SK-N-SH treated with all-trans-retinoic acid at 6 μM for 48 hours (cell line): ENCODE data around the gene CHRNG.

ENCODE experiments used
- ATAC-seq: fragments of 200-7000 bp; cut with Tn5 transposase; 3 replicates; pipeline ENCODE4 v1.9.1; 2020; ENCODE audit warnings: mild to moderate bottlenecking, moderate library complexity
- ARNTL ChIP-seq: fragments of 450-650 bp; formaldehyde crosslinking; IDR thresholded peaks from 2 replicates; pipeline ENCODE4 v1.5.0; 2020; ENCODE audit warnings: low read depth, mild to moderate bottlenecking, moderate library complexity, borderline replicate concordance
- BACH2 ChIP-seq: fragments of 250-450 bp; sonication (Bioruptor Pico); IDR thresholded peaks from 2 replicates; pipeline ENCODE4 v1.9.0; 2021; ENCODE audit warnings: mild to moderate bottlenecking, borderline replicate concordance
- CREB5 ChIP-seq: fragments of 250-450 bp; sonication (Bioruptor Pico); IDR thresholded peaks from 2 replicates; pipeline ENCODE4 v1.5.1; 2020; ENCODE audit warnings: low read depth, mild to moderate bottlenecking, moderate library complexity
- CSDC2 ChIP-seq: fragments of 250-450 bp; sonication (Bioruptor Pico); IDR thresholded peaks from 2 replicates; pipeline ENCODE4 v1.5.0; 2020; ENCODE audit warnings: mild to moderate bottlenecking, moderate library complexity
- ESRRG ChIP-seq: fragments of 250-450 bp; sonication (Bioruptor Pico); IDR thresholded peaks from 2 replicates; pipeline ENCODE4 v1.6.1; 2021; ENCODE audit warnings: mild to moderate bottlenecking
- GLIS3 ChIP-seq: fragments of 250-450 bp; sonication (Bioruptor Pico); IDR thresholded peaks from 2 replicates; pipeline ENCODE4 v1.5.0; 2020; ENCODE audit warnings: mild to moderate bottlenecking, moderate library complexity
- ISL1 ChIP-seq: fragments of 250-450 bp; sonication (Bioruptor Pico); IDR thresholded peaks from 2 replicates; pipeline ENCODE4 v2.1.2; 2022; ENCODE audit warnings: mild to moderate bottlenecking, moderate library complexity
- OSR1 ChIP-seq: fragments of 250-450 bp; sonication (Bioruptor Pico); IDR thresholded peaks from 2 replicates; pipeline ENCODE4 v1.8.0; 2022; ENCODE audit warnings: moderate library complexity, mild to moderate bottlenecking, inconsistent platforms
- PATZ1 ChIP-seq: fragments of 250-450 bp; sonication (Bioruptor Pico); IDR thresholded peaks from 2 replicates; pipeline ENCODE4 v1.8.0; 2020; ENCODE audit warnings: mild to moderate bottlenecking, moderate library complexity, borderline replicate concordance
- POU6F1 ChIP-seq: fragments of 250-450 bp; sonication (Bioruptor Pico); IDR thresholded peaks from 2 replicates; pipeline ENCODE4 v1.8.0; 2021; ENCODE audit warnings: low read depth, mild to moderate bottlenecking, moderate library complexity, borderline replicate concordance
- PPARA ChIP-seq: fragments of 250-450 bp; sonication (Bioruptor Pico); IDR thresholded peaks from 2 replicates; pipeline ENCODE4 v1.5.0; 2020; ENCODE audit warnings: mild to moderate bottlenecking, borderline replicate concordance
- SNAI2 ChIP-seq: fragments of 250-450 bp; sonication (Bioruptor Pico); IDR thresholded peaks from 2 replicates; pipeline ENCODE4 v1.5.0; 2020; ENCODE audit warnings: mild to moderate bottlenecking, moderate library complexity
- TCF4 ChIP-seq: fragments of 250-450 bp; sonication (Bioruptor Pico); IDR thresholded peaks from 2 replicates; pipeline ENCODE4 v1.8.0; 2021; ENCODE audit warnings: mild to moderate bottlenecking, moderate library complexity, borderline replicate concordance
- TOX ChIP-seq: fragments of 250-450 bp; sonication (Bioruptor Pico); IDR thresholded peaks from 2 replicates; pipeline ENCODE4 v1.8.0; 2021; ENCODE audit warnings: mild to moderate bottlenecking, moderate library complexity, borderline replicate concordance
- ZC3H10 ChIP-seq: fragments of 250-450 bp; sonication (Bioruptor Pico); IDR thresholded peaks from 2 replicates; pipeline ENCODE4 v1.5.1; 2021; ENCODE audit warnings: mild to moderate bottlenecking, moderate library complexity
- ZFP3 ChIP-seq: fragments of 250-450 bp; sonication (Bioruptor Pico); IDR thresholded peaks from 2 replicates; pipeline ENCODE4 v1.5.0; 2020; ENCODE audit warnings: mild to moderate bottlenecking, moderate library complexity
- ZFP30 ChIP-seq: fragments of 450-650 bp; formaldehyde crosslinking; IDR thresholded peaks from 2 replicates; pipeline ENCODE4 v1.5.0; 2022; ENCODE audit warnings: mild to moderate bottlenecking, moderate library complexity
- ZNF565 ChIP-seq: fragments of 450-650 bp; formaldehyde crosslinking; conservative IDR thresholded peaks from 2 replicates; pipeline ENCODE4 v1.5.0; 2020; ENCODE audit warnings: low read depth, mild to moderate bottlenecking, moderate library complexity
- ZNF70 ChIP-seq: fragments of 450-650 bp; formaldehyde crosslinking; IDR thresholded peaks from 2 replicates; pipeline ENCODE4 v1.5.0; 2020; ENCODE audit warnings: mild to moderate bottlenecking, moderate library complexity
- ZNF8 ChIP-seq: fragments of 450-650 bp; formaldehyde crosslinking; IDR thresholded peaks from 2 replicates; pipeline ENCODE4 v1.5.0; 2020; ENCODE audit warnings: mild to moderate bottlenecking, moderate library complexity

Gene CHRNG

GRCh38 chr2:232498452-232498851 is 41.0 kb upstream of the CHRNG start (continued):
- TF ChIP-seq CREB5: no peak

GRCh38 chr2:232501331-232501771 is 38.1 kb upstream of the CHRNG start:
- no peak for ATAC-seq

GRCh38 chr2:232501794-232502390 is 37.6 kb upstream of the CHRNG start:
- TF ChIP-seq ZFP30 (no peak), BACH2 (CRISPR knock-in tag) (no peak), ISL1 (no peak), ARNTL (no peak), SNAI2 (CRISPR knock-in tag) (no peak), ESRRG (CRISPR knock-in tag) (no peak), POU6F1 (CRISPR knock-in tag) (no peak), ZC3H10 (CRISPR knock-in tag) (no peak), ZNF8 (CRISPR knock-in tag) (no peak), ZNF70 (no peak), ZFP3 (CRISPR knock-in tag) (no peak), GLIS3 (no peak)
- no peak for ATAC-seq

More at GRCh38 chr2:232501331-232501771, 38.1 kb upstream of the CHRNG start:
- no peak for TF ChIP-seq ZNF565 (CRISPR knock-in tag)
- TF ChIP-seq OSR1 (CRISPR knock-in tag): no peak
- no peak for TF ChIP-seq CSDC2 (CRISPR knock-in tag)
- TF ChIP-seq ZFP30: no peak
- TF ChIP-seq PATZ1 (CRISPR knock-in tag): no peak
- TF ChIP-seq ISL1: no peak
- TF ChIP-seq ZFP3 (CRISPR knock-in tag): no peak
- no peak for TF ChIP-seq BACH2 (CRISPR knock-in tag)
- TF ChIP-seq TOX (CRISPR knock-in tag): no peak
- no peak for TF ChIP-seq ARNTL
- TF ChIP-seq ZC3H10 (CRISPR knock-in tag): no peak
- no peak for TF ChIP-seq TCF4
- TF ChIP-seq ZNF70: no peak
- TF ChIP-seq PPARA: no peak
- no peak for TF ChIP-seq POU6F1 (CRISPR knock-in tag)
- TF ChIP-seq, all 23 proteins: peak for 0

- TF ChIP-seq ZC3H10 (CRISPR knock-in tag): no peak
- no peak for TF ChIP-seq ZNF8 (CRISPR knock-in tag)
- no peak for TF ChIP-seq ZFP30
- TF ChIP-seq CSDC2 (CRISPR knock-in tag): no peak
- TF ChIP-seq, all 23 proteins: peak for 0
- no peak for ATAC-seq
Observed at GRCh38 chr2:232502511-232502910, 37.0 kb upstream of the CHRNG start.
